Upper lobe of left lung (tissue), 6 donors: ENCODE results near the gene KRTCAP2. TPM values are rescaled to one million over a fixed set of nuclear protein-coding genes. Genes with fewer than 3 reads are reported as not detected.
A peak's percentile ranks its signal among the peaks of the same experiment; 100 is the strongest.
"Not testable (repeated sequence)": the region's sequence is repeated elsewhere in the genome, so short reads cannot be mapped to it uniquely, and the experiment has no call there.

Experiments
- ATAC-seq, 2 donors: fragments of 200-7000 bp; cut with Tn5 transposase; one replicate each; pipeline ENCODE4 v1.9.1; 2022; ENCODE audit warnings: mild to moderate bottlenecking in 2 of 2, moderate library complexity in 2 of 2; ENCODE audit not compliant: low FRiP score in 2 of 2
- DNase-seq, 2 donors: peaks; one replicate each; pipeline ENCODE4 v3.0.0-alpha.2; 2019 to 2020
- H3K27ac ChIP-seq, 4 donors: fragments of 200-600 bp; sonication (generic); one replicate each; pipeline ENCODE4 v1.5.1; 2016 to 2019
- H3K27me3 ChIP-seq, 4 donors: fragments of 200-600 bp; sonication (generic); one replicate each; pipeline ENCODE4 v1.5.1; 2017 to 2019
- H3K36me3 ChIP-seq, 4 donors: fragments of 200-600 bp; sonication (generic); one replicate each; pipeline ENCODE4 v1.5.1; 2016 to 2019
- H3K4me1 ChIP-seq, 4 donors: fragments of 200-600 bp; sonication (generic); one replicate each; pipeline ENCODE4 v1.5.1; 2018 to 2019
- H3K4me3 ChIP-seq, 4 donors: fragments of 200-600 bp; sonication (generic); one replicate each; pipeline ENCODE4 v1.5.1; 2017 to 2019; ENCODE audit warnings: mild to moderate bottlenecking in 2 of 4, moderate library complexity in 1 of 4
- H3K9me3 ChIP-seq, 4 donors: fragments of 200-600 bp; sonication (generic); one replicate each; pipeline ENCODE4 v1.5.1; 2018 to 2019
- CTCF ChIP-seq, 6 experiments: fragments of 450-650 bp in 4 of 6; fragments of 200-600 bp in 2 of 6; sonication (generic) in 2 of 6; IDR thresholded peaks; one replicate each; pipeline ENCODE4 v1.5.1; 2016 to 2019; ENCODE audit warnings: antibody characterized with exemption in 6 of 6
- EP300 ChIP-seq, 4 donors: sonication (generic); formaldehyde crosslinking; IDR thresholded peaks; one replicate each; pipeline ENCODE4 v1.5.1; 2017; ENCODE audit warnings: antibody characterized with exemption in 4 of 4, control low read depth in 2 of 4
- POLR2A ChIP-seq, 4 donors: fragments of 450-650 bp; IDR thresholded peaks; one replicate each; pipeline ENCODE4 v1.5.1; 2016 to 2017; ENCODE audit warnings: antibody characterized with exemption in 4 of 4, mild to moderate bottlenecking in 2 of 4
- POLR2AphosphoS5 ChIP-seq, 2 donors: sonication (generic); formaldehyde crosslinking; IDR thresholded peaks; one replicate each; pipeline ENCODE4 v1.5.1; 2017; ENCODE audit warnings: antibody characterized with exemption in 2 of 2
- WGBS, 2 donors: methylation state at CpG; one replicate each; pipeline ENCODE4 v1.1.5; 2017 to 2018; 5-methylcytosine and 5-hydroxymethylcytosine counted together
- total RNA-seq, 6 donors: library from RNA; depleted of rRNA in 4 of 6; stranded (reverse); fragments of >200 nt in 4 of 6; gene quantifications; one replicate each; pipeline versions ENCODE4 v1.1.0 to v1.2.1, GENCODE V29; 2016 to 2021
- donor health status: DM: no; HTN: no; CAD: no; lungs with moderate emphysema.
- donor health status: DM: no; HTN: yes; CAD: no; lungs with severe emphysema.

The KRTCAP2 gene
- total RNA-seq, 6 donors from 2014 or later: 47.1 to 166 (median 131) TPM

- H3K9me3 ChIP-seq: no peaks in the 10 kb centered on the region
- peak overlapping the region in 1 of 4 donors; percentile 19 for H3K4me3 ChIP-seq
- TF ChIP-seq POLR2AphosphoS5 (IDR thresholded peaks at IDR 0.05) (peak; percentile 27 to 60), POLR2A (IDR thresholded peaks at IDR 0.05) (no peak), CTCF (IDR thresholded peaks at IDR 0.05) (no peak), EP300 (IDR thresholded peaks at IDR 0.05) (no peak)
- WGBS, 2 donors: 19 to 22% methylated on average over 22 to 24 of the region's 27 CpGs
- peak overlapping the region; percentile 43 to 87 (median 66) for H3K27ac ChIP-seq
- peaks cover 18 to 26% (median 21%) of the 10 kb centered on the region in 4 donors for H3K4me1 ChIP-seq
- peak in 1 of 2 donors; percentile 86 for DNase-seq
- peak; percentile 48 to 64 for ATAC-seq
- H3K27me3 ChIP-seq: no peaks in the 10 kb centered on the region
- H3K36me3 ChIP-seq: peaks cover 0 to 25% (median 14%) of the 10 kb centered on the region in 4 donors
These were observed 6.5 kb downstream of the KRTCAP2 start for GRCh38 chr1:155166471-155167165.

- TF ChIP-seq CTCF (IDR thresholded peaks at IDR 0.05) (no peak), POLR2A (IDR thresholded peaks at IDR 0.05) (no peak), EP300 (IDR thresholded peaks at IDR 0.05) (no peak), POLR2AphosphoS5 (IDR thresholded peaks at IDR 0.05) (no peak)
- H3K9me3 ChIP-seq: no peaks in the 10 kb centered on the region
- WGBS, 2 donors: 56 to 62% methylated on average over 6 to 8 of the region's 8 CpGs
- peaks cover 18 to 26% (median 21%) of the 10 kb centered on the region in 4 donors for H3K4me1 ChIP-seq
- peaks cover 0 to 25% (median 14%) of the 10 kb centered on the region in 4 donors for H3K36me3 ChIP-seq
- no peak overlapping the region for H3K4me3 ChIP-seq
- ATAC-seq: peak in 1 of 2 donors; percentile 2
- H3K27me3 ChIP-seq: no peaks in the 10 kb centered on the region
- no peak for DNase-seq
- peak overlapping the region; percentile 43 to 87 (median 66) for H3K27ac ChIP-seq
These were observed 7.0 kb downstream of the KRTCAP2 start for GRCh38 chr1:155166051-155166470.

- peaks cover 0 to 11% (median 11%) of the 10 kb centered on the region in 4 donors for H3K36me3 ChIP-seq
- not testable (repeated sequence) for H3K27ac ChIP-seq, H3K9me3 ChIP-seq, H3K4me3 ChIP-seq, ATAC-seq, DNase-seq, H3K27me3 ChIP-seq
- H3K4me1 ChIP-seq: peaks cover 18 to 26% (median 21%) of the 10 kb centered on the region in 4 donors
- 94 to 98% methylated on average over 11 of the region's 11 CpGs for WGBS, 2 donors
These were observed 8.5 kb downstream of the KRTCAP2 start for GRCh38 chr1:155164625-155165024.

GRCh38 chr1:155163785-155164184, 9.3 kb downstream of the KRTCAP2 start:
- DNase-seq, H3K27ac ChIP-seq, H3K4me3 ChIP-seq, H3K9me3 ChIP-seq, H3K27me3 ChIP-seq, ATAC-seq, H3K36me3 ChIP-seq: not testable (repeated sequence)
- WGBS, 2 donors: 98% methylated on average over 4 of the region's 4 CpGs
- H3K4me1 ChIP-seq: peaks cover 18 to 26% (median 21%) of the 10 kb centered on the region in 4 donors

GRCh38 chr1:155162631-155163030, 10.5 kb downstream of the KRTCAP2 start:
- ATAC-seq: not testable (repeated sequence)
- 95 to 100% methylated on average over 6 of the region's 6 CpGs for WGBS, 2 donors

GRCh38 chr1:155160128-155160527, 13.0 kb downstream of the KRTCAP2 start:
- ATAC-seq (no peak), DNase-seq (no peak)
- Histone ChIP-seq H3K9me3 (no peaks in the 10 kb centered on the region), H3K4me3 (no peak overlapping the region), H3K36me3 (no peaks in the 10 kb centered on the region), H3K27ac (no peak overlapping the region), H3K27me3 (no peaks in the 10 kb centered on the region), H3K4me1 (no peaks in the 10 kb centered on the region)
- WGBS, 2 donors: 70 to 75% methylated on average over 8 of the region's 8 CpGs
- TF ChIP-seq POLR2AphosphoS5 (IDR thresholded peaks at IDR 0.05): no peak
- no peak for TF ChIP-seq CTCF (IDR thresholded peaks at IDR 0.05)
- TF ChIP-seq EP300 (IDR thresholded peaks at IDR 0.05): no peak
- TF ChIP-seq POLR2A (IDR thresholded peaks at IDR 0.05): no peak

More at GRCh38 chr1:155162631-155163030, 10.5 kb downstream of the KRTCAP2 start:
- H3K27ac ChIP-seq, H3K9me3 ChIP-seq, H3K36me3 ChIP-seq, DNase-seq, H3K4me3 ChIP-seq, H3K27me3 ChIP-seq: not testable (repeated sequence)
- H3K4me1 ChIP-seq: peaks cover 16 to 21% (median 17%) of the 10 kb centered on the region in 4 donors
